GM19351 (cell line): Measurements from ENCODE around the gene PPP1R26.
"Not testable (repeated sequence)": the region's sequence is repeated elsewhere in the genome, so short reads cannot be mapped to it uniquely, and the experiment has no call there.

Source experiments
- ATAC-seq: cut with Tn5 transposase; IDR thresholded peaks from one replicate; pipeline ENCODE4 v1.9.1; 2021; ENCODE audit warnings: mild to moderate bottlenecking, moderate library complexity; ENCODE audit not compliant: unreplicated experiment

PPP1R26 gene

GRCh38 chr9:135479469-135480052 lies at the start of gene PPP1R26:
Gene PPP1R26, plus strand, starts transcription at chr9:135479782. Its CDS starts 4,729 bp downstream, at chr9:135484511.
- ATAC-seq = no peak

- no peak for ATAC-seq
Observed at GRCh38 chr9:135437259-135437658, 42.3 kb upstream of the PPP1R26 start.

- ATAC-seq = not testable (repeated sequence)
Observed at GRCh38 chr9:135437696-135438095, 41.9 kb upstream of the PPP1R26 start.

GRCh38 chr9:135438581-135439232 lies 40.9 kb upstream of the PPP1R26 start:
- not testable (repeated sequence) for ATAC-seq

- not testable (repeated sequence) for ATAC-seq
Observed at GRCh38 chr9:135439514-135439913, 40.1 kb upstream of the PPP1R26 start.

GRCh38 chr9:135439916-135440315 lies 39.7 kb upstream of the PPP1R26 start:
- ATAC-seq = no peak

- ATAC-seq = no peak
Observed at GRCh38 chr9:135440620-135441019, 39.0 kb upstream of the PPP1R26 start.

- ATAC-seq = not testable (repeated sequence)
Observed at GRCh38 chr9:135441105-135442071, 38.2 kb upstream of the PPP1R26 start.

- no peak for ATAC-seq
Observed at GRCh38 chr9:135442075-135442474, 37.5 kb upstream of the PPP1R26 start.

- ATAC-seq = no peak
Observed at GRCh38 chr9:135443797-135444425, 35.7 kb upstream of the PPP1R26 start.

GRCh38 chr9:135447126-135447525 lies 32.5 kb upstream of the PPP1R26 start:
- ATAC-seq = no peak

- ATAC-seq = no peak
Observed at GRCh38 chr9:135448663-135449100, 30.9 kb upstream of the PPP1R26 start.

GRCh38 chr9:135449532-135449931 lies 30.1 kb upstream of the PPP1R26 start:
- ATAC-seq = not testable (repeated sequence)

GRCh38 chr9:135450956-135451355 lies 28.6 kb upstream of the PPP1R26 start:
- no peak for ATAC-seq

GRCh38 chr9:135451909-135452308 lies 27.7 kb upstream of the PPP1R26 start:
- ATAC-seq = not testable (repeated sequence)

- no peak for ATAC-seq
Observed at GRCh38 chr9:135454737-135455136, 24.8 kb upstream of the PPP1R26 start.

GRCh38 chr9:135455401-135456030 lies 24.1 kb upstream of the PPP1R26 start:
- no peak for ATAC-seq

GRCh38 chr9:135456436-135457104 lies 23.0 kb upstream of the PPP1R26 start:
- ATAC-seq = no peak

- ATAC-seq = not testable (repeated sequence)
Observed at GRCh38 chr9:135458478-135458877, 21.1 kb upstream of the PPP1R26 start.

GRCh38 chr9:135461936-135462335 lies 17.6 kb upstream of the PPP1R26 start:
- ATAC-seq = no peak
